Stomach smooth muscle (tissue), 2 donors: ENCODE measurements around the gene BCL10.

Experiments
- H3K27ac ChIP-seq: one replicate; pipeline ENCODE4 v1.7.0; 2013; ENCODE audit warnings: mild to moderate bottlenecking, low read length, inconsistent platforms
- H3K27me3 ChIP-seq, 2 donors: one replicate each; pipeline ENCODE4 v1.7.0; 2013; ENCODE audit warnings: low read length in 2 of 2; ENCODE audit not compliant: insufficient read depth in 2 of 2, control insufficient read depth in 1 of 2
- H3K36me3 ChIP-seq, 2 donors: one replicate each; pipeline ENCODE4 v1.7.0; 2013; ENCODE audit warnings: low read length in 2 of 2; ENCODE audit not compliant: control insufficient read depth in 2 of 2, insufficient read depth in 2 of 2
- H3K4me1 ChIP-seq: one replicate; pipeline ENCODE4 v1.7.0; 2013; ENCODE audit warnings: low read length; ENCODE audit not compliant: control insufficient read depth, insufficient read depth
- H3K4me3 ChIP-seq, 2 donors: one replicate each; pipeline ENCODE4 v1.7.0; 2013; ENCODE audit warnings: low read length in 2 of 2
- H3K9ac ChIP-seq, 2 donors: one replicate each; pipeline ENCODE4 v1.7.0; 2013; ENCODE audit warnings: low read length in 2 of 2, mild to moderate bottlenecking in 1 of 2
- H3K9me3 ChIP-seq, 2 donors: one replicate each; pipeline ENCODE4 v1.7.0; 2013; ENCODE audit warnings: low read length in 2 of 2; ENCODE audit not compliant: control insufficient read depth in 2 of 2
- donor health status: healthy.
- donor health status: Pancreatic carcinoma.

BCL10 gene

GRCh38 chr1:85282424-85282823 is 6.0 kb upstream of the BCL10 start:
- Histone ChIP-seq H3K9ac (no peak overlapping the region), H3K4me3 (no peak overlapping the region), H3K4me1 (peaks cover 5% of the 10 kb centered on the region), H3K27ac (no peak overlapping the region), H3K36me3 (no peaks in the 10 kb centered on the region), H3K9me3 (no peaks in the 10 kb centered on the region), H3K27me3 (no peaks in the 10 kb centered on the region)

- Histone ChIP-seq H3K9me3 (no peaks in the 10 kb centered on the region), H3K4me3 (no peak overlapping the region), H3K9ac (no peak overlapping the region), H3K27ac (no peak overlapping the region), H3K36me3 (no peaks in the 10 kb centered on the region), H3K4me1 (peaks cover 5% of the 10 kb centered on the region), H3K27me3 (no peaks in the 10 kb centered on the region)
Measured at GRCh38 chr1:85280636-85281035, 4.2 kb upstream of the BCL10 start.

GRCh38 chr1:85279458-85280080 is 3.1 kb upstream of the BCL10 start:
- Histone ChIP-seq H3K9me3 (no peaks in the 10 kb centered on the region), H3K4me3 (no peak overlapping the region), H3K4me1 (peaks cover 16% of the 10 kb centered on the region), H3K27ac (peak overlapping the region; percentile 41), H3K36me3 (no peaks in the 10 kb centered on the region), H3K27me3 (no peaks in the 10 kb centered on the region), H3K9ac (no peak overlapping the region)

DNA sequence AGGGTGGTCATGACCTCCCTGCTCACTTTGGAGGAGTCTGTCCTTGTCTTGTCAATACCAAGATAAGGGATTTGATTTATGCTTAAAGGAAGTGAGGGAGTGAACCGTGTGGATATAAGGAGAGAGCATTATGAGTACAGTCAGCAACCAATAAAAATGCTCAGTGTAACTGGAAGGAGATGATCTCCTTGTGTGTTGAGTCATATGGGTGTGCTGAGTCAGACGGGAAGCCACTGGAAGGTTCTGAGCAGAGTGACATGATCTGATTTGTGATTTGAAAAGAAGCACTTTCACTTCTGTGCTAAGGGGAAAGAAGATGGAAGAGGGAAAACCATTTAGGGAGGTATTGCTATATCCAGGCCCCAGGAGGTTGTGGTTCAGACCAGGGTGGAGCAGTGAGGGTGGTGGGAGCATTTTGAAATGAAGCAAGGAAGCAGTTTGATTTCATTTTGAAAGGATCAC is 2.5 kb upstream of the BCL10 start:
- Histone ChIP-seq H3K9me3 (no peaks in the 10 kb centered on the region), H3K27me3 (no peaks in the 10 kb centered on the region), H3K4me3 (no peak overlapping the region), H3K36me3 (no peaks in the 10 kb centered on the region), H3K27ac (peak overlapping the region; percentile 41), H3K4me1 (peaks cover 16% of the 10 kb centered on the region), H3K9ac (no peak overlapping the region)

DNA sequence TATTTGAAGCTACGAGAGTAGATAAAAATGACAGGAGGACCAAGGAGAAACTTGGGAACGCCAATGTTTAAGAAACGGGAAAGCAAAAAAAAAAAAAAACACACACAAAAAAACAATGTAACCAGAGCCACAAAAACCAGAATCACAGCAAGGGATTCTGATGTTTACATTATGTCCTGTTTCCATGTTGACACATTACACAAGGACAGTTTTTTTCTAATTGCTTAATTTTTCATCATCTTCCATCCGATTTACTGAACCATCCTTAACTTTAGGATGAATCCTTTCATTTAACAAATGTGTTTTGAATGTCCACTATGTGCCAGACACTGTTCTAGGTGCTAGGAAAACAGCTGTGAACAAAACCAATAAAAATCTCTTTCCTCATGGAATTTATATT is 1.4 kb upstream of the BCL10 start:
- Histone ChIP-seq H3K27ac (no peak overlapping the region), H3K9me3 (no peaks in the 10 kb centered on the region), H3K4me1 (peaks cover 16% of the 10 kb centered on the region), H3K27me3 (no peaks in the 10 kb centered on the region), H3K36me3 (no peaks in the 10 kb centered on the region), H3K4me3 (no peak overlapping the region), H3K9ac (no peak overlapping the region)

GRCh38 chr1:85276978-85277639 is 677 bp upstream of the BCL10 start:
- Histone ChIP-seq H3K36me3 (no peaks in the 10 kb centered on the region), H3K4me1 (peaks cover 16% of the 10 kb centered on the region), H3K9me3 (no peaks in the 10 kb centered on the region), H3K27me3 (no peaks in the 10 kb centered on the region), H3K4me3 (peak overlapping the region; percentile 61 to 97), H3K9ac (peak overlapping the region; percentile 78 to 95), H3K27ac (peak overlapping the region; percentile 84)

GRCh38 chr1:85275701-85276214 is 674 bp downstream of the BCL10 start:
- Histone ChIP-seq H3K27ac (peak overlapping the region; percentile 84), H3K4me1 (peaks cover 16% of the 10 kb centered on the region), H3K4me3 (peak overlapping the region; percentile 97 to 100), H3K9ac (peak overlapping the region; percentile 95 to 97), H3K9me3 (no peaks in the 10 kb centered on the region), H3K27me3 (no peaks in the 10 kb centered on the region), H3K36me3 (peaks cover 2 to 4% of the 10 kb centered on the region in 2 donors)

GRCh38 chr1:85274969-85275453 is 1.4 kb downstream of the BCL10 start:
- no peak overlapping the region for H3K27ac ChIP-seq
- H3K27me3 ChIP-seq, result no peaks in the 10 kb centered on the region
- no peaks in the 10 kb centered on the region for H3K9me3 ChIP-seq
- H3K36me3 ChIP-seq, result peaks cover 5 to 6% of the 10 kb centered on the region in 2 donors
- H3K4me3 ChIP-seq, result peak overlapping the region; percentile 97 to 100
- H3K9ac ChIP-seq, result peak overlapping the region in 1 of 2 donors; percentile 95
- peaks cover 16% of the 10 kb centered on the region for H3K4me1 ChIP-seq

DNA sequence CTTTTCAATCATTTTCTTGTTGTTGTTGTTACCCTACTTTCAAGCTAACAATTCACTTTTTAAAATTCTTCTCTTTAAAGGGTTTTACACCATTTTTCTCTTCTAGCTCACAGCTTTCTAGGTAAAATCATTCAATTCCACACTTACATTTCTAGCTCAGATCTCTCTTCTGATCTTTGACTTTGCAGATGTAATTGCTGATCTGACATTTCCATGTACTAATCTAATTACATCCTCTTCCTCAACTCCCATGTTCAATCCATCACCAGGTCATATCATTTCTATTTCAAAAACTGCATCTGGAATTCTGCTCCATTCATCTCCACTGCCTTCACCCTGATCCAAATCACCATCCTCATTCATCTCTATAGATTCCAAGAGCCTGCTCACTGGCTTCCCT is 3.0 kb downstream of the BCL10 start:
- Histone ChIP-seq H3K27me3 (no peaks in the 10 kb centered on the region), H3K36me3 (peaks cover 15 to 19% of the 10 kb centered on the region in 2 donors), H3K27ac (no peak overlapping the region), H3K4me3 (no peak overlapping the region), H3K4me1 (peaks cover 11% of the 10 kb centered on the region), H3K9me3 (no peaks in the 10 kb centered on the region), H3K9ac (no peak overlapping the region)

GRCh38 chr1:85268801-85269585 is 7.4 kb downstream of the BCL10 start:
- peaks cover 19 to 24% of the 10 kb centered on the region in 2 donors for H3K36me3 ChIP-seq
- no peak overlapping the region for H3K4me3 ChIP-seq
- H3K27me3 ChIP-seq, result no peaks in the 10 kb centered on the region
- H3K9me3 ChIP-seq, result no peaks in the 10 kb centered on the region
- no peaks in the 10 kb centered on the region for H3K4me1 ChIP-seq
- H3K27ac ChIP-seq, result no peak overlapping the region
- no peak overlapping the region for H3K9ac ChIP-seq
